ENCODE measurements around the gene LYSMD1. TPM values are rescaled to one million over a fixed set of nuclear protein-coding genes. Genes with fewer than 3 reads are reported as not detected.

LYSMD1 gene
- total RNA-seq, 1 donor from 2014 or later = 21.9 TPM

DNA sequence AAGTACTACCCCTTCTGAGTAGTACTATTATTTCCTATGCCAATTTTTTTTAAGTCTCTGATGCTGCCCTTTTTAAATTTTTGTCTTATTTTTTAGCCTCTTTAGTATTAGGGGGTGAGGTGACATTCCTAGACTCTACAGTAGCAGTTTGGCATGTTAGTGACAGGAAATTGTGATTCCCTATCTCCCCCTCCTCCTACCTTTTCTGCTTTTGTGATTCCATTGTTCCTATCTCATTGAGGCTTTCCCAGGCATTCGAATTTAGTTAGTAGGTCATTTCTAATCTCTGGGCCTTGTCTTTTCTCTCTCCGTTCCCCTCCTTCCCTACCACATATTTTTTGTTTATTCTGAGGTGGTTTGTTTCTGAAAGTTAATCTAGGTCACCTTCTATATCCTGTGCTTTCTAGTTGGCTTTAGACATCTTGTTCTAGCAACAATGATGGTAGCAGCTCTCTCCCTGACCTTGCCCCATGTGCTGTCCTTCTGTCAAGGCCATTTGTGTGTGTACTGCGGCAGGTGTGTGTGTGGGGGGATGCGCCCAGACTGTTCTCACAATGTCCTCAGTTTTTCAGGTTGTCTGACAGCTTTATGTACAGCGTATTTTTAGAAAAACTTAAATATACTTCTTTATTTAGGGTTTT, 40.8 kb downstream of the LYSMD1 start:
- H3K4me1 Mint-ChIP-seq (ENCODE audit: low read depth, unreplicated experiment) = peaks cover 8% of the 10 kb centered on the region

DNA sequence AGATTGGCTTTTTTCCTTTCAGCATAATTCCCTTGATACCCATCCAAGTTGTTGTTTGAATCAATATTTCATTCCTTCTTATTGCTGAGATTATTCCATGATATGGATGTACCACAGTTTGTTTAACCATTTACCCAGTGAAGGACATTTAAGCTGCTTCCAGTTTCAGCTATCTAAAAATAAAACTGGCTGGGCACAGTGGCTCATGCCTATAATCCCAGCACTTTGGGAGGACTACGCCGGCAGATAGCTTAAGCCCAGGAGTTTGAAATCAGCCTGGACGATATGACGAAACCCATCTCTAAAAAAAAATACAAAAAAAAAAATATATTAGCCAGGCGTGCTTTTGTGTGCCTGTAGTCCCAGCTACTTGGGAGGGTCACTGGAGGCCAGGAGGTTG, 51.8 kb downstream of the LYSMD1 start:
- no peak for DNase-seq
- H3K27ac Mint-ChIP-seq (ENCODE audit: unreplicated experiment) = no peak overlapping the region
- no peaks in the 10 kb centered on the region for H3K36me3 Mint-ChIP-seq (ENCODE audit: unreplicated experiment)
- H3K4me1 Mint-ChIP-seq (ENCODE audit: low read depth, unreplicated experiment) = no peaks in the 10 kb centered on the region
- no peaks in the 10 kb centered on the region for H3K27me3 Mint-ChIP-seq (ENCODE audit: unreplicated experiment)
- TF ChIP-seq, protein P1, sequence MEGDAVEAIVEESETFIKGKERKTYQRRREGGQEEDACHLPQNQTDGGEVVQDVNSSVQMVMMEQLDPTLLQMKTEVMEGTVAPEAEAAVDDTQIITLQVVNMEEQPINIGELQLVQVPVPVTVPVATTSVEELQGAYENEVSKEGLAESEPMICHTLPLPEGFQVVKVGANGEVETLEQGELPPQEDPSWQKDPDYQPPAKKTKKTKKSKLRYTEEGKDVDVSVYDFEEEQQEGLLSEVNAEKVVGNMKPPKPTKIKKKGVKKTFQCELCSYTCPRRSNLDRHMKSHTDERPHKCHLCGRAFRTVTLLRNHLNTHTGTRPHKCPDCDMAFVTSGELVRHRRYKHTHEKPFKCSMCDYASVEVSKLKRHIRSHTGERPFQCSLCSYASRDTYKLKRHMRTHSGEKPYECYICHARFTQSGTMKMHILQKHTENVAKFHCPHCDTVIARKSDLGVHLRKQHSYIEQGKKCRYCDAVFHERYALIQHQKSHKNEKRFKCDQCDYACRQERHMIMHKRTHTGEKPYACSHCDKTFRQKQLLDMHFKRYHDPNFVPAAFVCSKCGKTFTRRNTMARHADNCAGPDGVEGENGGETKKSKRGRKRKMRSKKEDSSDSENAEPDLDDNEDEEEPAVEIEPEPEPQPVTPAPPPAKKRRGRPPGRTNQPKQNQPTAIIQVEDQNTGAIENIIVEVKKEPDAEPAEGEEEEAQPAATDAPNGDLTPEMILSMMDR (IDR thresholded peaks at IDR 0.05; ENCODE audit: partially characterized antibody, unreplicated experiment) = no peak
- H3K4me3 Mint-ChIP-seq (ENCODE audit: unreplicated experiment) = no peak overlapping the region
- no peaks in the 10 kb centered on the region for H3K9me3 Mint-ChIP-seq (ENCODE audit: unreplicated experiment)

More for the DNA sequence above, 40.8 kb downstream of the LYSMD1 start:
- H3K27me3 Mint-ChIP-seq (ENCODE audit: unreplicated experiment) = peaks cover 2% of the 10 kb centered on the region
- TF ChIP-seq, protein P1 (IDR thresholded peaks at IDR 0.05; ENCODE audit: partially characterized antibody, unreplicated experiment) = no peak
- H3K27ac Mint-ChIP-seq (ENCODE audit: unreplicated experiment) = peak overlapping the region; percentile 56
- no peak for DNase-seq
- no peaks in the 10 kb centered on the region for H3K36me3 Mint-ChIP-seq (ENCODE audit: unreplicated experiment)
- no peak overlapping the region for H3K4me3 Mint-ChIP-seq (ENCODE audit: unreplicated experiment)
- peaks cover 5% of the 10 kb centered on the region for H3K9me3 Mint-ChIP-seq (ENCODE audit: unreplicated experiment)

Other genes with a start within 250 kb of the LYSMD1 start
- gene SETDB1, start 239.5 kb downstream of the LYSMD1 start, total RNA-seq (ENCODE audit: unreplicated experiment) = 57.0 TPM
- gene CERS2, start 191.1 kb downstream of the LYSMD1 start, total RNA-seq (ENCODE audit: unreplicated experiment) = 94.2 TPM
- not detected for gene ANXA9, start 183.6 kb downstream of the LYSMD1 start, total RNA-seq (ENCODE audit: unreplicated experiment)
- 26.2 TPM for gene MINDY1, start 159.0 kb downstream of the LYSMD1 start, total RNA-seq (ENCODE audit: unreplicated experiment)
- 14.9 TPM for gene PRUNE1, start 157.5 kb downstream of the LYSMD1 start, total RNA-seq (ENCODE audit: unreplicated experiment)
- gene BNIPL, start 129.3 kb downstream of the LYSMD1 start, total RNA-seq (ENCODE audit: unreplicated experiment) = 1.4 TPM
- 1.8 TPM for gene C1orf56, start 118.2 kb downstream of the LYSMD1 start, total RNA-seq (ENCODE audit: unreplicated experiment)
- 127 TPM for gene CDC42SE1, start 106.3 kb downstream of the LYSMD1 start, total RNA-seq (ENCODE audit: unreplicated experiment)
- 504 TPM for gene MLLT11, start 105.5 kb downstream of the LYSMD1 start, total RNA-seq (ENCODE audit: unreplicated experiment)
- 5.4 TPM for gene GABPB2, start 95.1 kb downstream of the LYSMD1 start, total RNA-seq (ENCODE audit: unreplicated experiment)
- gene SEMA6C, start 19.3 kb downstream of the LYSMD1 start, total RNA-seq (ENCODE audit: unreplicated experiment) = 119 TPM
- not detected for gene TNFAIP8L2, start 9.3 kb downstream of the LYSMD1 start, total RNA-seq (ENCODE audit: unreplicated experiment)
- gene SCNM1, start 242 bp upstream of the LYSMD1 start, total RNA-seq (ENCODE audit: unreplicated experiment) = 44.2 TPM
- gene TMOD4, start 10.1 kb upstream of the LYSMD1 start, total RNA-seq (ENCODE audit: unreplicated experiment) = 0.76 TPM
- gene VPS72, start 24.3 kb upstream of the LYSMD1 start, total RNA-seq (ENCODE audit: unreplicated experiment) = 125 TPM
- gene PIP5K1A, start 32.6 kb upstream of the LYSMD1 start, total RNA-seq (ENCODE audit: unreplicated experiment) = 79.4 TPM
- 250 TPM for gene PSMD4, start 88.8 kb upstream of the LYSMD1 start, total RNA-seq (ENCODE audit: unreplicated experiment)
- gene ZNF687, start 116.4 kb upstream of the LYSMD1 start, total RNA-seq (ENCODE audit: unreplicated experiment) = 34.4 TPM
- 68.7 TPM for gene PI4KB, start 161.5 kb upstream of the LYSMD1 start, total RNA-seq (ENCODE audit: unreplicated experiment)
- gene RFX5, start 181.3 kb upstream of the LYSMD1 start, total RNA-seq (ENCODE audit: unreplicated experiment) = 64.4 TPM
- 2.9 TPM for gene SELENBP1, start 206.8 kb upstream of the LYSMD1 start, total RNA-seq (ENCODE audit: unreplicated experiment)
- gene PSMB4, start 233.7 kb upstream of the LYSMD1 start, total RNA-seq (ENCODE audit: unreplicated experiment) = 234 TPM

All from glutamatergic neuron (in vitro differentiated cells).